SK-N-SH (cell line): ENCODE results near the gene EVL. TPM values are rescaled to one million over a fixed set of nuclear protein-coding genes. Genes with fewer than 3 reads are reported as not detected.

Experiments used
- CTCF ChIA-PET: fragments of 300-600, 350-600 bp; formaldehyde crosslinking; extraction: SDS; loops from one replicate; lab custom pipeline; 2021; lab: Yijun Ruan, JAX
- POLR2A ChIA-PET: fragments of 350-600 bp; sonication (Branson Sonifier 250); formaldehyde crosslinking; extraction: SDS; loops from one replicate; lab custom pipeline; 2020; ENCODE audit warnings: antibody characterized with exemption, inconsistent platforms; lab: Yijun Ruan, JAX
- DNase-seq: peaks from one replicate; pipeline ENCODE4 v3.0.0; 2012
- H2AFZ ChIP-seq: fragments of 200-600 bp; sonication (generic); 2 replicates; pipeline ENCODE4 v1.8.1; 2016; ENCODE audit warnings: antibody characterized with exemption, mild to moderate bottlenecking, low read depth
- H3F3A ChIP-seq: fragments of 200-600 bp; sonication (generic); replicated peaks from 2 replicates; pipeline ENCODE3; 2016; ENCODE audit warnings: antibody characterized with exemption, mild to moderate bottlenecking; ENCODE audit not compliant: insufficient read depth
- H3K27ac ChIP-seq, 2 experiments: fragments of 200-500 bp in 1 of 2; fragments of 200-600 bp in 1 of 2; sonication (Bioruptor generic) in 1 of 2; sonication (generic), shearing (Covaris generic) in 1 of 2; 2 replicates each; pipeline versions ENCODE4 v1.5.1 to v1.6.1; 2014 to 2016; ENCODE audit warnings: low read depth in 2 of 2, inconsistent platforms in 1 of 2, low read length in 1 of 2, mild to moderate bottlenecking in 1 of 2, mixed read lengths in 1 of 2
- H3K27me3 ChIP-seq: fragments of 200-600 bp; sonication (generic), shearing (Covaris generic); 2 replicates; pipeline ENCODE4 v1.6.1; 2016; ENCODE audit warnings: mixed run types; ENCODE audit not compliant: insufficient read depth
- H3K36me3 ChIP-seq, 2 experiments: fragments of 200-500 bp in 1 of 2; fragments of 200-600 bp in 1 of 2; sonication (Bioruptor generic) in 1 of 2; sonication (generic) in 1 of 2; replicated peaks in 1 of 2; 2 replicates each; pipeline versions ENCODE3 to v1.5.1; 2014 to 2016; ENCODE audit warnings: low read length in 1 of 2, mild to moderate bottlenecking in 1 of 2; ENCODE audit not compliant: insufficient read depth in 2 of 2, control insufficient read depth in 1 of 2
- H3K4me1 ChIP-seq, 2 experiments: fragments of 200-500 bp in 1 of 2; fragments of 200-600 bp in 1 of 2; sonication (Bioruptor generic) in 1 of 2; sonication (generic), shearing (Covaris generic) in 1 of 2; 2 replicates each; pipeline versions ENCODE4 v1.5.1 to v1.6.1; 2014 to 2016; ENCODE audit warnings: low read depth in 1 of 2, low read length in 1 of 2, mixed run types in 1 of 2; ENCODE audit not compliant: insufficient read depth in 2 of 2, control insufficient read depth in 1 of 2
- H3K4me2 ChIP-seq: fragments of 200-600 bp; sonication (generic), shearing (Covaris generic); 2 replicates; pipeline ENCODE4 v1.6.1; 2017; ENCODE audit warnings: mixed run types
- H3K4me3 ChIP-seq, 2 experiments: fragments of 200-500 bp in 1 of 2; fragments of 200-600 bp in 1 of 2; sonication (Bioruptor generic) in 1 of 2; sonication (generic), shearing (Covaris generic) in 1 of 2; 2 replicates each; pipeline versions ENCODE4 v1.5.1 to v1.8.1; 2014 to 2016; ENCODE audit warnings: low read depth in 2 of 2, inconsistent platforms in 1 of 2, low read length in 1 of 2, mild to moderate bottlenecking in 1 of 2, mixed read lengths in 1 of 2, moderate library complexity in 1 of 2
- H3K79me2 ChIP-seq: fragments of 200-600 bp; sonication (generic); 2 replicates; pipeline ENCODE4 v1.8.1; 2017; ENCODE audit warnings: mild to moderate bottlenecking; ENCODE audit not compliant: insufficient read depth
- H3K9ac ChIP-seq: fragments of 200-600 bp; sonication (generic); 2 replicates; pipeline ENCODE4 v1.6.1; 2017; ENCODE audit warnings: mixed run types
- H3K9me2 ChIP-seq: fragments of 200-600 bp; sonication (generic); 2 replicates; pipeline ENCODE4 v1.6.1; 2017; ENCODE audit warnings: mixed run types
- H3K9me3 ChIP-seq: fragments of 200-600 bp; sonication (generic); 2 replicates; pipeline ENCODE4 v1.6.1; 2017; ENCODE audit warnings: mixed run types, mild to moderate bottlenecking, moderate library complexity
- H4K20me1 ChIP-seq: fragments of 200-600 bp; sonication (generic); 2 replicates; pipeline ENCODE4 v1.6.1; 2017; ENCODE audit warnings: mild to moderate bottlenecking, mixed run types; ENCODE audit not compliant: insufficient read depth
- EP300 ChIP-seq, 2 experiments: IDR thresholded peaks; 2 replicates each; pipeline versions ENCODE4 v1.4.0 to v1.6.1; 2012; ENCODE audit warnings: borderline replicate concordance in 1 of 2, low read depth in 1 of 2, low read length in 1 of 2
- EZH2phosphoT487 ChIP-seq: fragments of 200-600 bp; sonication (generic); IDR thresholded peaks from 2 replicates; pipeline ENCODE4 v1.6.1; 2017; ENCODE audit warnings: low read depth, mixed run types, mild to moderate bottlenecking, antibody characterized with exemption, moderate library complexity, borderline replicate concordance
- FOSL2 ChIP-seq: IDR thresholded peaks from 2 replicates; pipeline ENCODE4 v1.4.0; 2012; ENCODE audit warnings: low read depth, mild to moderate bottlenecking, moderate library complexity, borderline replicate concordance
- FOXJ3 ChIP-seq: sonication (generic); formaldehyde crosslinking; IDR thresholded peaks from 2 replicates; pipeline ENCODE4 v1.5.1; 2020; ENCODE audit warnings: mild to moderate bottlenecking, missing genetic modification reagents
- FOXM1 ChIP-seq: IDR thresholded peaks from 2 replicates; pipeline ENCODE4 v1.4.0; 2012; ENCODE audit warnings: low read depth, mild to moderate bottlenecking
- GABPA ChIP-seq: IDR thresholded peaks from 2 replicates; pipeline ENCODE4 v1.4.0; 2012; ENCODE audit warnings: low read depth, mild to moderate bottlenecking
- NFIC ChIP-seq: IDR thresholded peaks from 2 replicates; pipeline ENCODE4 v1.4.0; 2012; ENCODE audit warnings: borderline replicate concordance
- RCOR1 ChIP-seq: fragments of 150-350 bp; IDR thresholded peaks from 2 replicates; pipeline ENCODE4 v1.6.1; 2017; ENCODE audit warnings: antibody characterized with exemption, low read length
- RXRA ChIP-seq: IDR thresholded peaks from 2 replicates; pipeline ENCODE4 v1.4.0; 2012; ENCODE audit warnings: low read depth, mild to moderate bottlenecking, borderline replicate concordance
- SMC3 ChIP-seq: IDR thresholded peaks from 2 replicates; pipeline ENCODE4 v1.6.1; 2012; ENCODE audit warnings: low read depth, low read length, improper control_type of control experiment
- TCF12 ChIP-seq: IDR thresholded peaks from 2 replicates; pipeline ENCODE4 v1.4.0; 2012
- TEAD4 ChIP-seq: IDR thresholded peaks from 2 replicates; pipeline ENCODE4 v1.4.0; 2012; ENCODE audit warnings: mild to moderate bottlenecking, borderline replicate concordance; ENCODE audit not compliant: insufficient read depth
- YY1 ChIP-seq: IDR thresholded peaks from 2 replicates; pipeline ENCODE4 v1.4.0; 2012; ENCODE audit warnings: low read depth, mild to moderate bottlenecking
- WGBS: methylation state at CpG from one replicate; pipeline ENCODE4 v1.1.6; 2017; ENCODE audit warnings: low lambda C conversion rate; 5-methylcytosine and 5-hydroxymethylcytosine counted together
- polyA plus RNA-seq, 3 experiments: library from polyadenylated mRNA; depleted of rRNA; stranded (reverse); fragments of >200 nt; gene quantifications; 2 replicates each; pipeline ENCODE4 v1.2.3, GENCODE V29; 2012
- TF ChIP-seq, protein P1 (sequence below): fragments of 150-350 bp; IDR thresholded peaks from 2 replicates; pipeline ENCODE4 v1.6.1; 2016; ENCODE audit warnings: mild to moderate bottlenecking, low read depth, low read length
- TF ChIP-seq, protein P2 (sequence below): IDR thresholded peaks from 2 replicates; pipeline ENCODE4 v1.6.1; 2012; ENCODE audit warnings: mild to moderate bottlenecking, low read depth, low read length, moderate library complexity
- TF ChIP-seq, protein P3 (sequence below): IDR thresholded peaks from 2 replicates; pipeline ENCODE4 v1.4.0; 2012; ENCODE audit warnings: low read depth, borderline replicate concordance
- TF ChIP-seq, protein P4 (sequence below): IDR thresholded peaks from 2 replicates; pipeline ENCODE4 v1.4.0; 2012; ENCODE audit warnings: low read depth, borderline replicate concordance

The EVL gene
- polyA plus RNA-seq, 1 of the 3 experiments (the other 2 are of a cell fraction): 36.5 TPM

DNA sequence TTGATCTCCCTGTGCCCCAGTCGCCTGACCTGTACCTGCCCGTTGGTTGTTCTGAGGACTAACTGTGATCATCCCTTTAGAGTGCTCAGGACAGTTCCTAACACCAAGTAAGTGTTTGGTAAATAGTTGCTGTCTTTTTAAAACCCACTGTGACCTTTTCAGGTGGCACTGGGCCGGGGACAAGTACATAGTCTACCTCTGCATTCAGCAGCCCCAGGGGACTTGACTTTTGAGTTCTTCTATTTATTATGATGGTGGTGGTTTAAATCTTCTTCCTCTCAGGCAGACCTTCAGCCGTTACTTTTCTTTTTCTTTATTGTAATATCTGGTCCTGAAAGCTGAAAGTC lies 38.8 kb downstream of the EVL start:
- H3K4me3 ChIP-seq: no peak overlapping the region
- no peaks in the 10 kb centered on the region for H3K27me3 ChIP-seq
- H3F3A ChIP-seq: peaks cover 16% of the 10 kb centered on the region
- H3K9me2 ChIP-seq: no peaks in the 10 kb centered on the region
- H2AFZ ChIP-seq: no peak overlapping the region
- 0 out of 2 replicates have a peak, but pooled peaks cover 3% of the 10 kb centered on the region for H4K20me1 ChIP-seq
- H3K4me2 ChIP-seq: peak overlapping the region; percentile 58
- H3K4me1 ChIP-seq: peaks cover 18 to 30% of the 10 kb centered on the region in 2 experiments; a peak in 3 of 4 replicates
- no peaks in the 10 kb centered on the region; the same call in 1 of the 2 replicates for H3K79me2 ChIP-seq
- whole genome bisulfite sequencing: 96% methylated on average over 4 of the region's 4 CpGs
- ChIA-PET CTCF (interaction anchor here (0.6 to 2.1 kb wide), 7 partner anchors 8 to 122 kb away, joined by 3 to 10 read pairs (median 4); no protein-coding TSS in a partner anchor), POLR2A (no interaction called here)
- no peak for TF ChIP-seq TEAD4
- H3K9me3 ChIP-seq: no peaks in the 10 kb centered on the region
- H3K9ac ChIP-seq: peak overlapping the region; percentile 31; the same call in 1 of the 2 replicates
- no peak for DNase-seq
- H3K36me3 ChIP-seq: no peaks in the 10 kb centered on the region
- peak overlapping the region in 1 of 2 experiments; percentile 96; a peak in 2 of 4 replicates for H3K27ac ChIP-seq

DNA sequence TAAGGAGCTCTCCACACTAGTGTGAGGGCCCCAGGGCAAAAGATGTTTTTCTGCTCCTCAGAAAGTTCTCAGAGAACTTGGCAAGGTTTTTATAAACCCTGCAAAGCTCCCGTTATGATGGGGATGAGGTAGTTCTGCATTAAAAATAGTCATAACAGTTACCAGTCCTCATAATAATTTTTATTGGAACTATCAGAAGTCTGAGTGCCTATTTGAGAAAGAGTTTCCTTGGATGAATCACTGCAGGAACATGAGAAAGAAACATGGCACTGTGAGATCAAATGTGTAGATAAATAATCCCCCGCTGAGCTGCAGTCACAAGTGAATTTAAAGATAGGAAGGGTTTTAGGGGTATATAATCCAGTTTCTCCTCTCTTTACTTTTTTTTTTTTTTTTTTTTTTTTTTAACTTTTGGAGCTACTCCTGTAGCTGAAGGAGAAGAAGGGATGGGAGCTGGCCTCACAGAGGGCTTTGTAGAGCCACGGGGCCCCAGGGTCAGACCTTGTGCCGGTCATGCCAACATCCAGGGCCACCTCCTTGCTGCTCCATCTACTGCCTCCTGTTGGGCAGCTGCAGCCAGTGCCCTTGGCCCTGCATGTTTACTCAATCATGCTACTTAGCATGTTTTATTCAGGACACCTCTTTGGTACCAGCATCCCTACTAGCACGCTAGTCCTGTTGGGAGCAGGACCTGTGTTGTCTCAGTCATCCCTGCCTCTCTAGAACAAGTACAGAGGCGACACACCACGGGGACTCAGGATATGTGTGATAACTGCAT lies 39.5 kb downstream of the EVL start:
- peak overlapping the region; percentile 58; the same call in 1 of the 2 replicates for H3K4me2 ChIP-seq
- H3K4me3 ChIP-seq: no peak overlapping the region
- 0 out of 2 replicates have a peak, but pooled peaks cover 3% of the 10 kb centered on the region for H4K20me1 ChIP-seq
- H3K9me2 ChIP-seq: no peaks in the 10 kb centered on the region
- no peaks in the 10 kb centered on the region; the same call in 1 of the 2 replicates for H3K79me2 ChIP-seq
- H3K36me3 ChIP-seq: no peaks in the 10 kb centered on the region
- ChIA-PET POLR2A (no interaction called here), CTCF (interaction anchor here (0.6 to 1.2 kb wide), 6 partner anchors 9 to 123 kb away, joined by 3 to 6 read pairs (median 4); no protein-coding TSS in a partner anchor)
- H3K27ac ChIP-seq: peak overlapping the region in 1 of 2 experiments; percentile 96; a peak in 2 of 4 replicates
- H3F3A ChIP-seq: peaks cover 16% of the 10 kb centered on the region
- 73% methylated on average over 7 of the region's 7 CpGs for WGBS
- no peak for DNase-seq
- H3K9ac ChIP-seq: peak overlapping the region; percentile 31; the same call in 1 of the 2 replicates
- no peaks in the 10 kb centered on the region for H3K9me3 ChIP-seq
- H2AFZ ChIP-seq: no peak overlapping the region
- H3K4me1 ChIP-seq: peaks cover 18 to 30% of the 10 kb centered on the region in 2 experiments; a peak in 3 of 4 replicates
- no peaks in the 10 kb centered on the region for H3K27me3 ChIP-seq
- TF ChIP-seq YY1 (peak; percentile 73; the same call in 1 of the 2 replicates), EZH2phosphoT487 (no peak), FOSL2 (peak; percentile 83), RCOR1 (no peak), EP300 (IDR thresholded peaks at IDR 0.05; ENCODE audit: borderline replicate concordance in 1 of 2, low read depth in 1 of 2, low read length in 1 of 2) (peak in 1 of 2 experiments; percentile 58; a peak in 1 of 4 replicates), RXRA (no peak), TEAD4 (peak; percentile 61; the same call in 1 of the 2 replicates), GABPA (no peak), FOXJ3 (no peak), TCF12 (peak; percentile 81), SMC3 (no peak), FOXM1 (no peak), NFIC (peak; percentile 70)
- TF ChIP-seq, protein P1, sequence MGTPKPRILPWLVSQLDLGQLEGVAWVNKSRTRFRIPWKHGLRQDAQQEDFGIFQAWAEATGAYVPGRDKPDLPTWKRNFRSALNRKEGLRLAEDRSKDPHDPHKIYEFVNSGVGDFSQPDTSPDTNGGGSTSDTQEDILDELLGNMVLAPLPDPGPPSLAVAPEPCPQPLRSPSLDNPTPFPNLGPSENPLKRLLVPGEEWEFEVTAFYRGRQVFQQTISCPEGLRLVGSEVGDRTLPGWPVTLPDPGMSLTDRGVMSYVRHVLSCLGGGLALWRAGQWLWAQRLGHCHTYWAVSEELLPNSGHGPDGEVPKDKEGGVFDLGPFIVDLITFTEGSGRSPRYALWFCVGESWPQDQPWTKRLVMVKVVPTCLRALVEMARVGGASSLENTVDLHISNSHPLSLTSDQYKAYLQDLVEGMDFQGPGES: no peak
- TF ChIP-seq, protein P2, sequence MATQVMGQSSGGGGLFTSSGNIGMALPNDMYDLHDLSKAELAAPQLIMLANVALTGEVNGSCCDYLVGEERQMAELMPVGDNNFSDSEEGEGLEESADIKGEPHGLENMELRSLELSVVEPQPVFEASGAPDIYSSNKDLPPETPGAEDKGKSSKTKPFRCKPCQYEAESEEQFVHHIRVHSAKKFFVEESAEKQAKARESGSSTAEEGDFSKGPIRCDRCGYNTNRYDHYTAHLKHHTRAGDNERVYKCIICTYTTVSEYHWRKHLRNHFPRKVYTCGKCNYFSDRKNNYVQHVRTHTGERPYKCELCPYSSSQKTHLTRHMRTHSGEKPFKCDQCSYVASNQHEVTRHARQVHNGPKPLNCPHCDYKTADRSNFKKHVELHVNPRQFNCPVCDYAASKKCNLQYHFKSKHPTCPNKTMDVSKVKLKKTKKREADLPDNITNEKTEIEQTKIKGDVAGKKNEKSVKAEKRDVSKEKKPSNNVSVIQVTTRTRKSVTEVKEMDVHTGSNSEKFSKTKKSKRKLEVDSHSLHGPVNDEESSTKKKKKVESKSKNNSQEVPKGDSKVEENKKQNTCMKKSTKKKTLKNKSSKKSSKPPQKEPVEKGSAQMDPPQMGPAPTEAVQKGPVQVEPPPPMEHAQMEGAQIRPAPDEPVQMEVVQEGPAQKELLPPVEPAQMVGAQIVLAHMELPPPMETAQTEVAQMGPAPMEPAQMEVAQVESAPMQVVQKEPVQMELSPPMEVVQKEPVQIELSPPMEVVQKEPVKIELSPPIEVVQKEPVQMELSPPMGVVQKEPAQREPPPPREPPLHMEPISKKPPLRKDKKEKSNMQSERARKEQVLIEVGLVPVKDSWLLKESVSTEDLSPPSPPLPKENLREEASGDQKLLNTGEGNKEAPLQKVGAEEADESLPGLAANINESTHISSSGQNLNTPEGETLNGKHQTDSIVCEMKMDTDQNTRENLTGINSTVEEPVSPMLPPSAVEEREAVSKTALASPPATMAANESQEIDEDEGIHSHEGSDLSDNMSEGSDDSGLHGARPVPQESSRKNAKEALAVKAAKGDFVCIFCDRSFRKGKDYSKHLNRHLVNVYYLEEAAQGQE: no peak
- TF ChIP-seq, protein P3, sequence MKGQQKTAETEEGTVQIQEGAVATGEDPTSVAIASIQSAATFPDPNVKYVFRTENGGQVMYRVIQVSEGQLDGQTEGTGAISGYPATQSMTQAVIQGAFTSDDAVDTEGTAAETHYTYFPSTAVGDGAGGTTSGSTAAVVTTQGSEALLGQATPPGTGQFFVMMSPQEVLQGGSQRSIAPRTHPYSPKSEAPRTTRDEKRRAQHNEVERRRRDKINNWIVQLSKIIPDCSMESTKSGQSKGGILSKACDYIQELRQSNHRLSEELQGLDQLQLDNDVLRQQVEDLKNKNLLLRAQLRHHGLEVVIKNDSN: no peak
- TF ChIP-seq, protein P4, sequence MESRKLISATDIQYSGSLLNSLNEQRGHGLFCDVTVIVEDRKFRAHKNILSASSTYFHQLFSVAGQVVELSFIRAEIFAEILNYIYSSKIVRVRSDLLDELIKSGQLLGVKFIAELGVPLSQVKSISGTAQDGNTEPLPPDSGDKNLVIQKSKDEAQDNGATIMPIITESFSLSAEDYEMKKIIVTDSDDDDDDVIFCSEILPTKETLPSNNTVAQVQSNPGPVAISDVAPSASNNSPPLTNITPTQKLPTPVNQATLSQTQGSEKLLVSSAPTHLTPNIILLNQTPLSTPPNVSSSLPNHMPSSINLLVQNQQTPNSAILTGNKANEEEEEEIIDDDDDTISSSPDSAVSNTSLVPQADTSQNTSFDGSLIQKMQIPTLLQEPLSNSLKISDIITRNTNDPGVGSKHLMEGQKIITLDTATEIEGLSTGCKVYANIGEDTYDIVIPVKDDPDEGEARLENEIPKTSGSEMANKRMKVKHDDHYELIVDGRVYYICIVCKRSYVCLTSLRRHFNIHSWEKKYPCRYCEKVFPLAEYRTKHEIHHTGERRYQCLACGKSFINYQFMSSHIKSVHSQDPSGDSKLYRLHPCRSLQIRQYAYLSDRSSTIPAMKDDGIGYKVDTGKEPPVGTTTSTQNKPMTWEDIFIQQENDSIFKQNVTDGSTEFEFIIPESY: 0 out of 2 replicates have a peak, but pooled peaks have one; percentile 46
